ENCODE measurements around the gene SDK2. TPM values are rescaled to one million over a fixed set of nuclear protein-coding genes. Genes with fewer than 3 reads are reported as not detected.

Gene SDK2
- total and polyA plus RNA-seq, 5 donors from 2014 or later, result 0.02 to 0.59 (median 0.02) TPM; not detected in 2

DNA sequence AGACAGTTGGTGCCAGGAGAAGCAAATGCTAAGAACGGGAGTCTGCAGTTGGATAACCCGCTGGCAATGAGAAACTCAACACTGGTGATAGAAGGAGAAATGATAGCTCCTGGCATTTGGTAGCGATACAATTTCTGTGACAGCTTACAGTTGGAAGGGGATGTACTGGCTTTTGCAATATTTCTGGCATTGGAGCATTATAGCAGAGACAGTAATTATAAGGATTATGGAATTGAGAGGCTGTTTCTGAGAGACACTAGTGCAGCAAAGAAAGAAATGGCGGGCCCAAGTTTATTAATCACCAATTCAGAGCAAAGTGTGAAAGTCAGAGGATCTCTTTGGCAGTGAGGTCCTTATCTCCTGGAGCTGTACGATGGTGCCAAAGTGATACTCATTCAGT lies 16.1 kb upstream of the SDK2 start:
- no peaks in the 10 kb centered on the region for H3K36me3 ChIP-seq (ENCODE audit: control insufficient read depth, insufficient read depth, low read length)
- H3K9me3 ChIP-seq (ENCODE audit: control insufficient read depth in 2 of 2, low read length in 2 of 2), result no peaks in the 10 kb centered on the region
- peaks cover 3% of the 10 kb centered on the region for H3K27me3 ChIP-seq (ENCODE audit: control insufficient read depth, insufficient read depth, low read length)
- Mint-ChIP-seq H3K27me3 (peaks cover 19% of the 10 kb centered on the region), H3K9me3 (peaks cover 0 to 4% (median 0%) of the 10 kb centered on the region in 7 donors), H3K4me3 (peak overlapping the region in 1 of 4 donors; percentile 17), H3K27ac (no peak overlapping the region), H3K36me3 (no peaks in the 10 kb centered on the region), H3K4me1 (peaks cover 0 to 6% (median 4%) of the 10 kb centered on the region in 4 donors)
- no peak overlapping the region for H3K27ac ChIP-seq (ENCODE audit: insufficient read depth, low read length, poor library complexity, severe bottlenecking)
- ATAC-seq (ENCODE audit: low read depth in 2 of 2), result no peak
- H3K4me3 ChIP-seq (ENCODE audit: low read depth, low read length), result no peak overlapping the region
- no peaks in the 10 kb centered on the region for H3K4me1 ChIP-seq (ENCODE audit: control insufficient read depth, insufficient read depth, low read length, poor library complexity, severe bottlenecking)
- DNase-seq, result no peak

- Mint-ChIP-seq H3K27ac (no peak overlapping the region), H3K9me3 (peaks cover 0 to 11% (median 2%) of the 10 kb centered on the region in 7 donors), H3K36me3 (no peaks in the 10 kb centered on the region), H3K4me1 (peaks cover 0 to 6% (median 2%) of the 10 kb centered on the region in 4 donors), H3K27me3 (peaks cover 19% of the 10 kb centered on the region), H3K4me3 (no peak overlapping the region)
- no peak for DNase-seq
- no peak for ATAC-seq (ENCODE audit: low read depth in 2 of 2)
- no peak overlapping the region for H3K27ac ChIP-seq (ENCODE audit: insufficient read depth, low read length, poor library complexity, severe bottlenecking)
- no peak overlapping the region for H3K4me3 ChIP-seq (ENCODE audit: low read depth, low read length)
- H3K36me3 ChIP-seq (ENCODE audit: control insufficient read depth, insufficient read depth, low read length), result no peaks in the 10 kb centered on the region
- H3K27me3 ChIP-seq (ENCODE audit: control insufficient read depth, insufficient read depth, low read length), result peaks cover 3% of the 10 kb centered on the region
- no peaks in the 10 kb centered on the region for H3K4me1 ChIP-seq (ENCODE audit: control insufficient read depth, insufficient read depth, low read length, poor library complexity, severe bottlenecking)
- peaks cover 5 to 11% of the 10 kb centered on the region in 2 experiments for H3K9me3 ChIP-seq (ENCODE audit: control insufficient read depth in 2 of 2, low read length in 2 of 2)
These were observed 14.7 kb upstream of the SDK2 start for GRCh38 chr17:73658821-73659515.

DNA sequence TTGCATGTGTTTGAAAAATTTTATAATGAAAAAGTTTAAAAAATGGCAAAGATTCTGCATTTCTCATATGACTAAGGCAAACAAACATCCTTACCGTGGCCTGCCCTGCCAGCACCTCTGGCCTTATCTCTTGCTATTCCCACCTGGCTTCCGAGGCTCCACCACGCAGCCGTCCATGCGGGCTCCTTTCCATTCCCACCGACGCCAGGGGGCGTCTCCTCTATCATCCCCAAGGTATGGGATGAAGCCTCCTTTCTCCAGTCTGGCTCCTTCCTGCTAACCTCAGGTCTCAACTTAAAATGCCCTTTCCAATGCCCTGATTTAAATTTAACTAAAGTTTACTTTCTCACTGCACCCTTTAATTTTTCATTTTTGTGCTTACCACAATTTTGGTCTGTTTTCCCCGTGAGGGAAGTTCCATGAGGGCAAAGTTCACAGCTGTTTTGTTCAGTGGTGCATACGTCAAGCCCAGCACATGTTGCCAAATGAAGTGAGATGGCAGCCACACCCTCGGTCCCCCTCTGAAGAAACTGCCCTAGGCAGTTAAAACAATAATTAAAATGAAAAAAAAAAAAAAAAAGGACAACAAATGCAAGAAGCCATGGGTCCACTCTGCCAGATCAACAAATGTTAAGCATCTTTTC lies 13.3 kb upstream of the SDK2 start:
- Histone ChIP-seq H3K9me3 (ENCODE audit: control insufficient read depth in 2 of 2, low read length in 2 of 2) (peaks cover 9 to 16% of the 10 kb centered on the region in 2 experiments), H3K4me1 (ENCODE audit: control insufficient read depth, insufficient read depth, low read length, poor library complexity, severe bottlenecking) (no peaks in the 10 kb centered on the region), H3K27ac (ENCODE audit: insufficient read depth, low read length, poor library complexity, severe bottlenecking) (no peak overlapping the region), H3K4me3 (ENCODE audit: low read depth, low read length) (no peak overlapping the region), H3K27me3 (ENCODE audit: control insufficient read depth, insufficient read depth, low read length) (peaks cover 3% of the 10 kb centered on the region), H3K36me3 (ENCODE audit: control insufficient read depth, insufficient read depth, low read length) (no peaks in the 10 kb centered on the region)
- Mint-ChIP-seq H3K27ac (no peak overlapping the region), H3K4me3 (no peak overlapping the region), H3K4me1 (peaks cover 0 to 6% (median 2%) of the 10 kb centered on the region in 4 donors), H3K36me3 (no peaks in the 10 kb centered on the region), H3K27me3 (peaks cover 19% of the 10 kb centered on the region), H3K9me3 (peaks cover 0 to 17% (median 2%) of the 10 kb centered on the region in 7 donors)
- DNase-seq (peak in 1 of 3 donors; percentile 11), ATAC-seq (ENCODE audit: low read depth in 2 of 2) (no peak)

DNA sequence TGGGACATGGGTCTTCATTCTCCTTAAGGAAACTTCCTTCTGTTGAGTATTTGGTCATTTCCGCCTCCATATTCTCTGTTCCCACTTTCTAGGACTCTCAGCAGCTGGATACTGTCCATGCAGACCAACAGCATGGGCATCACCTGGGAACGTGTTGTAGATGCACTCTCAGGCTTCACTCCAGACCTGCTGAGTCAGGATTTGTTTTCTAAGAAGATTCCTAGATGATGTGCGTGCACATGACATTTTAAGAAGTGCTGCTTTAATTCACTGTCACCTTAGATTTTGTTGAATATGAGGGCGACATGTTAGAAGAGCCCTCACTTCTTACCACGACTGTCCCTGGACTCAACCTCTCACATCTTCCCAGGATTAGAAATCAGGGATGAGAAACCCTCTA lies 10.0 kb upstream of the SDK2 start:
- no peaks in the 10 kb centered on the region for H3K27me3 ChIP-seq (ENCODE audit: control insufficient read depth, insufficient read depth, low read length)
- no peak overlapping the region for H3K4me3 ChIP-seq (ENCODE audit: low read depth, low read length)
- Mint-ChIP-seq H3K4me1 (peaks cover 0 to 6% (median 2%) of the 10 kb centered on the region in 4 donors), H3K4me3 (no peak overlapping the region), H3K27ac (no peak overlapping the region), H3K9me3 (peaks cover 0 to 17% (median 2%) of the 10 kb centered on the region in 7 donors), H3K36me3 (no peaks in the 10 kb centered on the region), H3K27me3 (peaks cover 20% of the 10 kb centered on the region)
- DNase-seq (no peak), ATAC-seq (ENCODE audit: low read depth in 2 of 2) (no peak)
- peaks cover 9 to 16% of the 10 kb centered on the region in 2 experiments for H3K9me3 ChIP-seq (ENCODE audit: control insufficient read depth in 2 of 2, low read length in 2 of 2)
- no peak overlapping the region for H3K27ac ChIP-seq (ENCODE audit: insufficient read depth, low read length, poor library complexity, severe bottlenecking)
- H3K36me3 ChIP-seq (ENCODE audit: control insufficient read depth, insufficient read depth, low read length), result no peaks in the 10 kb centered on the region
- no peaks in the 10 kb centered on the region for H3K4me1 ChIP-seq (ENCODE audit: control insufficient read depth, insufficient read depth, low read length, poor library complexity, severe bottlenecking)

DNA sequence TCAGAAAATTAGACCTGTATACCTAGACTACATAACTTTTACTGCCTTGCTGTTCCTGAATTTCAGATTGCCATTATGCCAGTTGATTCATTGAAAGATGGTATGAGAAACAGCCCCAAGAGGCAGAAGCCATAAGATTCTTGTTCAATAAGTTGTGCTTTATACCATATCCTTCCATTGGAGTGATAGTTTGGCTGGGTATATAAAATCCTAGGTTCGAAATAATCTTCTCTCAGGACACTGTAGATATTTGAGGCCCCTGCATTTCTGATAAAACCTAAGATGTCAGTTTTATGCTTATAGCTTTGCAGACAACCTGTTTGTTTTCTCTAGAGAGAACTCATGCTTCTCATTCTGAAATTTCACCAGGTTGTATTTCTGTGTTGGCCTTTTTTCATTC lies 9.6 kb upstream of the SDK2 start:
- H3K36me3 Mint-ChIP-seq, result no peaks in the 10 kb centered on the region
- peaks cover 0 to 17% (median 2%) of the 10 kb centered on the region in 7 donors for H3K9me3 Mint-ChIP-seq
- H3K27me3 Mint-ChIP-seq, result peaks cover 22% of the 10 kb centered on the region
- peaks cover 0 to 6% (median 2%) of the 10 kb centered on the region in 4 donors for H3K4me1 Mint-ChIP-seq
- H3K27ac Mint-ChIP-seq, result no peak overlapping the region
- Histone ChIP-seq H3K9me3 (ENCODE audit: control insufficient read depth in 2 of 2, low read length in 2 of 2) (peaks cover 9 to 16% of the 10 kb centered on the region in 2 experiments), H3K4me1 (ENCODE audit: control insufficient read depth, insufficient read depth, low read length, poor library complexity, severe bottlenecking) (no peaks in the 10 kb centered on the region), H3K4me3 (ENCODE audit: low read depth, low read length) (no peak overlapping the region), H3K27me3 (ENCODE audit: control insufficient read depth, insufficient read depth, low read length) (no peaks in the 10 kb centered on the region), H3K36me3 (ENCODE audit: control insufficient read depth, insufficient read depth, low read length) (no peaks in the 10 kb centered on the region), H3K27ac (ENCODE audit: insufficient read depth, low read length, poor library complexity, severe bottlenecking) (no peak overlapping the region)
- no peak for DNase-seq
- H3K4me3 Mint-ChIP-seq, result no peak overlapping the region
- ATAC-seq (ENCODE audit: low read depth in 2 of 2), result no peak

DNA sequence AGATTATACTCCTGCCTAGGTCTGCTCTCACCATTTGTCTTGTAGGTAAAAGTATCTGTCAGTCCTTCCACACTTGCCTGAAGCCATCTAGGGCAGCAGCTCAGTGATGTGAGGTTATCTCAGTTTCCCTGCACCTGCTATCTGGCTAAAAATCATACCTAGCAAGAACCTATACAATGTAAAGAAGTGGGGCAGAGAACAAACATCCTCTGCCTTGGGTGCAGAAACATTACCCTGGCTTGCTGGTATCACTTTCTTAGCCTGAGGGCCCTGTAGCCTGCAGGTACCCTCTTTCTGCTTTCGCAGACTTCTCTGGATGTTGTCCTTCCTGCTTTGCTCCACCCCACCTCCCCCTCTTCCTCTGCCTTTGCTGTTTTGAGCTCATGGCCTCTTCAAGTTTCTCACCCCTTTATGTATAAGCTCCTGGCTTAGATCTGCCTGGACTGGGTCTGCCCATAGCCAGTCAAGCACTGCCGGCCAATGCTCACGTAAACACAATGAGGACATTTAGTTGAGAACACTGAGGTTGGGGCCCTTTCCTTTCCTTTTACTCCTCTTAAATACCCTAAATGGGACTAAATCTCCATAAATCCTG lies 8.7 kb upstream of the SDK2 start:
- Mint-ChIP-seq H3K9me3 (peaks cover 0 to 17% (median 2%) of the 10 kb centered on the region in 7 donors), H3K36me3 (no peaks in the 10 kb centered on the region), H3K27me3 (peaks cover 22% of the 10 kb centered on the region), H3K27ac (no peak overlapping the region), H3K4me1 (peaks cover 0 to 5% (median 2%) of the 10 kb centered on the region in 4 donors), H3K4me3 (no peak overlapping the region)
- Histone ChIP-seq H3K4me1 (ENCODE audit: control insufficient read depth, insufficient read depth, low read length, poor library complexity, severe bottlenecking) (no peaks in the 10 kb centered on the region), H3K36me3 (ENCODE audit: control insufficient read depth, insufficient read depth, low read length) (no peaks in the 10 kb centered on the region), H3K4me3 (ENCODE audit: low read depth, low read length) (no peak overlapping the region), H3K27me3 (ENCODE audit: control insufficient read depth, insufficient read depth, low read length) (no peaks in the 10 kb centered on the region), H3K9me3 (ENCODE audit: control insufficient read depth in 2 of 2, low read length in 2 of 2) (peaks cover 9 to 16% of the 10 kb centered on the region in 2 experiments), H3K27ac (ENCODE audit: insufficient read depth, low read length, poor library complexity, severe bottlenecking) (no peak overlapping the region)
- ATAC-seq (ENCODE audit: low read depth in 2 of 2), result no peak
- no peak for DNase-seq

DNA sequence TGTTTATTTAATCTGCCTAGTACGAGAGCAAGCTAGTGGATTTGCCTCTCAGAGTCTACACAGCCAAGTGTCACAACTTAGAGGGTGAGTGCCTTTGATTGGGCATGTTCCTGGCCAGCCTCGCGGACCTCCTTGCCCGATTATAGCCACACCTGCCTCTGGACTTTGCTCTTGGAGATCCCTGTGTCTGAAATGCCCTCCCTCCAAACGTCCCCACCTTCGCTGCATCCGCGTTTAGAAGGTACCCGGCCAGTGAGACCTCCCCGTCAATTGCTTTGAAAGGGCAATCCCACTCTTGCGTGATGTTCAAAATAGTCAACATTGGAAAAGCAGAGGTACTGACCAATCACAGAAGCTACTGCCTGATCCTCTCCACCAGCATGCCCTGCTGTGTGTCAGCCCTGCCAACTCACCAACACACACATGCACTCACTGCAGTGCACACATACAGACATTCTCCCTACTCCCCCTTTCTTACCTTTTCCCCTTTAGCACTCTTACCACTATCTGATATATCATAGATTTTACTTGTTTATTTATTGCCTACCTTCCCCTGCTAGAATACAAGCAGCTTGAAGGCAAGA lies 6.5 kb upstream of the SDK2 start:
- H3K9me3 Mint-ChIP-seq, result peaks cover 0 to 17% (median 3%) of the 10 kb centered on the region in 7 donors
- Histone ChIP-seq H3K36me3 (ENCODE audit: control insufficient read depth, insufficient read depth, low read length) (no peaks in the 10 kb centered on the region), H3K27me3 (ENCODE audit: control insufficient read depth, insufficient read depth, low read length) (peaks cover 4% of the 10 kb centered on the region), H3K4me3 (ENCODE audit: low read depth, low read length) (no peak overlapping the region), H3K27ac (ENCODE audit: insufficient read depth, low read length, poor library complexity, severe bottlenecking) (no peak overlapping the region), H3K9me3 (ENCODE audit: control insufficient read depth in 2 of 2, low read length in 2 of 2) (peaks cover 9 to 16% of the 10 kb centered on the region in 2 experiments), H3K4me1 (ENCODE audit: control insufficient read depth, insufficient read depth, low read length, poor library complexity, severe bottlenecking) (no peaks in the 10 kb centered on the region)
- DNase-seq (no peak), ATAC-seq (ENCODE audit: low read depth in 2 of 2) (no peak)
- H3K4me3 Mint-ChIP-seq, result no peak overlapping the region
- H3K27me3 Mint-ChIP-seq, result peaks cover 38% of the 10 kb centered on the region
- no peaks in the 10 kb centered on the region for H3K36me3 Mint-ChIP-seq
- H3K4me1 Mint-ChIP-seq, result peaks cover 0 to under 1% (median 0%) of the 10 kb centered on the region in 4 donors
- no peak overlapping the region for H3K27ac Mint-ChIP-seq
